Fibroblast of the conjunctiva (primary cell): ENCODE data around the gene SOX6.
A peak's percentile ranks its signal among the peaks of the same experiment; 100 is the strongest.

ENCODE experiments used
- DNase-seq: peaks from one replicate; pipeline ENCODE4 v3.0.0-alpha.2; 2010; ENCODE audit warnings: low read depth

SOX6 gene

GRCh38 chr11:15989685-15990084 lies 366.7 kb downstream of the SOX6 start:
- no peak for DNase-seq

GRCh38 chr11:15988693-15989231 lies 367.6 kb downstream of the SOX6 start:
- DNase-seq = no peak

GRCh38 chr11:15988016-15988550 lies 368.3 kb downstream of the SOX6 start:
- no peak for DNase-seq

- no peak for DNase-seq
Observed at GRCh38 chr11:15987046-15987445, 369.3 kb downstream of the SOX6 start.

- DNase-seq = no peak
Observed at GRCh38 chr11:15985860-15986139, 370.5 kb downstream of the SOX6 start.

- DNase-seq = no peak
Observed at GRCh38 chr11:15985127-15985859, 371.1 kb downstream of the SOX6 start.

- DNase-seq = no peak
Observed at GRCh38 chr11:15981292-15981691, 375.1 kb downstream of the SOX6 start.

- DNase-seq = no peak
Observed at GRCh38 chr11:15977116-15977515, 379.2 kb downstream of the SOX6 start.

- DNase-seq = peak; percentile 40
Observed at GRCh38 chr11:15976433-15977045, 379.8 kb downstream of the SOX6 start.

- no peak for DNase-seq
Observed at GRCh38 chr11:15975742-15976141, 380.6 kb downstream of the SOX6 start.

GRCh38 chr11:15972838-15973237 lies 383.5 kb downstream of the SOX6 start:
- no peak for DNase-seq

- no peak for DNase-seq
Observed at GRCh38 chr11:15971215-15971546, 385.2 kb downstream of the SOX6 start.

GRCh38 chr11:15970506-15971214 lies 385.7 kb downstream of the SOX6 start:
- no peak for DNase-seq

- DNase-seq = peak; percentile 59
Observed at GRCh38 chr11:15969701-15970329, 386.5 kb downstream of the SOX6 start.

GRCh38 chr11:15969281-15969680 lies 387.1 kb downstream of the SOX6 start:
- peak; percentile 77 for DNase-seq

- DNase-seq = no peak
Observed at GRCh38 chr11:15968461-15969130, 387.8 kb downstream of the SOX6 start.

- DNase-seq = peak; percentile 75
Observed at GRCh38 chr11:15967966-15968365, 388.4 kb downstream of the SOX6 start.

GRCh38 chr11:15967166-15967565 lies 389.2 kb downstream of the SOX6 start:
- DNase-seq = peak; percentile 67

GRCh38 chr11:15965562-15966250 lies 390.6 kb downstream of the SOX6 start:
- no peak for DNase-seq

GRCh38 chr11:15963266-15963665 lies 393.1 kb downstream of the SOX6 start:
- no peak for DNase-seq

GRCh38 chr11:15958910-15959309 lies 397.4 kb downstream of the SOX6 start:
- DNase-seq = no peak
